ENCODE results near the gene CD53. TPM values are rescaled to one million over a fixed set of nuclear protein-coding genes. Genes with fewer than 3 reads are reported as not detected.

CD53 gene
- total and polyA plus RNA-seq, 2 donors (not counting 1 experiment from before 2014, with no cell fraction given): not detected

- Histone ChIP-seq H3K27me3 (ENCODE audit: control insufficient read depth, insufficient read depth, low read length) (no peaks in the 10 kb centered on the region), H3K9ac (ENCODE audit: insufficient read depth, low read length) (no peak overlapping the region)
- TF ChIP-seq CTCF (conservative IDR thresholded peaks at IDR 0.05 in 1 of 2, IDR thresholded peaks at IDR 0.05 in 1 of 2; ENCODE audit: low read depth in 1 of 2, low read length in 2 of 2) (no peak), EZH2 (IDR thresholded peaks at IDR 0.05; ENCODE audit: low read length, missing control alignments) (no peak)
Measured at GRCh38 chr1:110915804-110916203, 42.9 kb downstream of the CD53 start.

DNA sequence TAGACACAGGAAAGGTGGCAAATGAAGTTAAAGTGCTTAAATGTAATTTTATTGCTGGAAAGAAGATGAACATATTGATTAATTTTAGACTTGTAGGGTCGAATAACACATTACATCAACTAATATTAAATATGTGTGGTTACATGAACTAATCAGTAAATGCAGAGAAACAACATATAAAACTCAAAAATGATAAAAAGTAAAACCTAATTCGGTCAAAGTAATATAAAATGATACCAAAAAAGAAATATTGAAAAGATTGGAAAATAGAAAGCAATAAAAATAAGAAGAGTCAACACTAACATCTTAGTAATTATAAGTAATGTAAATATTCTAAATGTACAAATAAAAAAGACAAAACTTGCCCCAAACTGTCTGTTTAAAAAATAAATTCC lies 43.3 kb downstream of the CD53 start:
- Histone ChIP-seq H3K9me3 (ENCODE audit: control insufficient read depth, insufficient read depth, low read depth, low read length) (no peaks in the 10 kb centered on the region), H3K4me2 (ENCODE audit: extremely low read depth, insufficient read depth, low read length) (no peak overlapping the region), H3K36me3 (ENCODE audit: control insufficient read depth, insufficient read depth, low read length) (no peaks in the 10 kb centered on the region), H4K20me1 (ENCODE audit: control insufficient read depth, extremely low read depth, insufficient read depth, low read length) (no peaks in the 10 kb centered on the region), H3K79me2 (ENCODE audit: control insufficient read depth, insufficient read depth, low read length) (no peaks in the 10 kb centered on the region), H3K4me3 (replicated peaks in 1 of 4; ENCODE audit: control extremely low read depth in 1 of 4, insufficient read depth in 1 of 4, low read depth in 3 of 4, low read length in 4 of 4) (no peak overlapping the region), H3K4me1 (ENCODE audit: control insufficient read depth, extremely low read depth, insufficient read depth, low read length) (no peaks in the 10 kb centered on the region), H2AFZ (ENCODE audit: low read length) (no peak overlapping the region), H3K9ac (ENCODE audit: insufficient read depth, low read length) (no peak overlapping the region), H3K27ac (ENCODE audit: insufficient read depth, low read length) (no peak overlapping the region), H3K27me3 (ENCODE audit: control insufficient read depth, insufficient read depth, low read length) (no peaks in the 10 kb centered on the region)
- TF ChIP-seq EZH2 (IDR thresholded peaks at IDR 0.05; ENCODE audit: low read length, missing control alignments) (no peak), CTCF (conservative IDR thresholded peaks at IDR 0.05 in 1 of 2, IDR thresholded peaks at IDR 0.05 in 1 of 2; ENCODE audit: low read depth in 1 of 2, low read length in 2 of 2) (no peak)
- DNase-seq (ENCODE audit: low read depth in 2 of 2): no peak

More at GRCh38 chr1:110915804-110916203, 42.9 kb downstream of the CD53 start:
- Histone ChIP-seq H2AFZ (ENCODE audit: low read length) (no peak overlapping the region), H3K4me3 (replicated peaks in 1 of 4; ENCODE audit: control extremely low read depth in 1 of 4, insufficient read depth in 1 of 4, low read depth in 3 of 4, low read length in 4 of 4) (no peak overlapping the region), H3K9me3 (ENCODE audit: control insufficient read depth, insufficient read depth, low read depth, low read length) (no peaks in the 10 kb centered on the region), H3K27ac (ENCODE audit: insufficient read depth, low read length) (no peak overlapping the region), H3K36me3 (ENCODE audit: control insufficient read depth, insufficient read depth, low read length) (no peaks in the 10 kb centered on the region), H3K4me1 (ENCODE audit: control insufficient read depth, extremely low read depth, insufficient read depth, low read length) (no peaks in the 10 kb centered on the region), H4K20me1 (ENCODE audit: control insufficient read depth, extremely low read depth, insufficient read depth, low read length) (no peaks in the 10 kb centered on the region), H3K4me2 (ENCODE audit: extremely low read depth, insufficient read depth, low read length) (no peak overlapping the region), H3K79me2 (ENCODE audit: control insufficient read depth, insufficient read depth, low read length) (no peaks in the 10 kb centered on the region)
- no peak for DNase-seq (ENCODE audit: low read depth in 2 of 2)

GRCh38 chr1:110916669-110917306 lies 43.8 kb downstream of the CD53 start:
- Histone ChIP-seq H3K27me3 (ENCODE audit: control insufficient read depth, insufficient read depth, low read length) (no peaks in the 10 kb centered on the region), H3K27ac (ENCODE audit: insufficient read depth, low read length) (no peak overlapping the region), H2AFZ (ENCODE audit: low read length) (peak overlapping the region; percentile 32), H3K79me2 (ENCODE audit: control insufficient read depth, insufficient read depth, low read length) (no peaks in the 10 kb centered on the region), H3K4me3 (replicated peaks in 1 of 4; ENCODE audit: control extremely low read depth in 1 of 4, insufficient read depth in 1 of 4, low read depth in 3 of 4, low read length in 4 of 4) (peak overlapping the region in 1 of 4 experiments; percentile 15), H3K4me1 (ENCODE audit: control insufficient read depth, extremely low read depth, insufficient read depth, low read length) (no peaks in the 10 kb centered on the region), H4K20me1 (ENCODE audit: control insufficient read depth, extremely low read depth, insufficient read depth, low read length) (no peaks in the 10 kb centered on the region), H3K36me3 (ENCODE audit: control insufficient read depth, insufficient read depth, low read length) (no peaks in the 10 kb centered on the region), H3K9ac (ENCODE audit: insufficient read depth, low read length) (no peak overlapping the region), H3K4me2 (ENCODE audit: extremely low read depth, insufficient read depth, low read length) (no peak overlapping the region), H3K9me3 (ENCODE audit: control insufficient read depth, insufficient read depth, low read depth, low read length) (no peaks in the 10 kb centered on the region)
- TF ChIP-seq CTCF (conservative IDR thresholded peaks at IDR 0.05 in 1 of 2, IDR thresholded peaks at IDR 0.05 in 1 of 2; ENCODE audit: low read depth in 1 of 2, low read length in 2 of 2): no peak
- no peak for TF ChIP-seq EZH2 (IDR thresholded peaks at IDR 0.05; ENCODE audit: low read length, missing control alignments)
- DNase-seq (ENCODE audit: low read depth in 2 of 2): peak; percentile 0 to 32
